HepG2 (cell line): ENCODE measurements around the gene SGMS1.

Source experiments
- MAZ ChIP-seq, 2 experiments: sonication (generic) in 1 of 2; formaldehyde crosslinking in 1 of 2; IDR thresholded peaks; 2 replicates each; pipeline versions ENCODE4 v1.5.0 to v1.6.1; 2012 to 2020; ENCODE audit warnings: low read depth in 2 of 2, mild to moderate bottlenecking in 2 of 2, borderline replicate concordance in 1 of 2, improper control_type of control experiment in 1 of 2, low read length in 1 of 2, missing genetic modification reagents in 1 of 2, moderate library complexity in 1 of 2
- PTBP1 ChIP-seq: fragments of 200-400 bp; formaldehyde crosslinking; IDR thresholded peaks from 2 replicates; pipeline ENCODE4 v1.6.1; 2018; ENCODE audit warnings: low read length, low read depth; ENCODE audit not compliant: poor library complexity, severe bottlenecking
- RCOR2 ChIP-seq: IDR thresholded peaks from 2 replicates; pipeline ENCODE4 v1.6.1; 2016; ENCODE audit warnings: missing biosample characterization, missing genetic modification reagents
- STAG1 ChIP-seq: sonication (generic); formaldehyde crosslinking; IDR thresholded peaks from 2 replicates; pipeline ENCODE4 v1.4.0; 2020; ENCODE audit warnings: missing genetic modification reagents
- ZKSCAN5 ChIP-seq: sonication (generic); formaldehyde crosslinking; IDR thresholded peaks from 2 replicates; pipeline ENCODE4 v1.5.1; 2020; ENCODE audit warnings: mild to moderate bottlenecking, missing genetic modification reagents

DNA sequence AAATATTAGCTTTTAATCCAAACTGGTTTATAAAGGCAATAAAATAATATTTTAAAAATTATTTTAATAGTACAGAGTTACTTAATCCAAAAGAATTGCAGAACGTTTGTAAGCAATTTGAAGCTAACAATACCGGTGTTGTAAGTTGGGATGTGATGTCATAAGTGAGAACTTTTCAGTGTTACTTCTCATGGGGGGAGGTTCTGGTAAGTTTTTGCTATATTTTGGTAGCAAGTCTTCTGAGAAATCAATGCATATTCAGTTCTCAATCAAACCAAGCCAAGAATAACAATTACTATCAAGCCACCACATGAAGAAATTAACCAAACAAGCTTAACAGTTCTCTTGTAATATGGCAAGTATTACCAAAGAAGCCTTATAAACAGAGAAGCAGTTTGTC, 225.4 kb downstream of the SGMS1 start:
- TF ChIP-seq MAZ (IDR thresholded peaks at IDR 0.05; ENCODE audit: borderline replicate concordance, low read depth, low read length) (no peak), MAZ (CRISPR knock-in tag; IDR thresholded peaks at IDR 0.05; ENCODE audit: low read depth) (no peak), PTBP1 (no peak), RCOR2 (no peak), ZKSCAN5 (CRISPR knock-in tag) (no peak), STAG1 (CRISPR knock-in tag) (no peak)
